IMR-90 (cell line): ENCODE data around the gene AGXT. TPM values are rescaled to one million over a fixed set of nuclear protein-coding genes. Genes with fewer than 3 reads are reported as not detected.
"Not testable (repeated sequence)": the region's sequence is repeated elsewhere in the genome, so short reads cannot be mapped to it uniquely, and the experiment has no call there.

Experiments
- ATAC-seq: fragments of 200-7000 bp; cut with Tn5 transposase; 2 replicates; pipeline ENCODE4 v1.9.1; 2020; ENCODE audit warnings: low read depth, mild to moderate bottlenecking, moderate library complexity
- BruUV-seq: library from RNA; stranded (reverse); fragments of 400-500 nt; replicated peaks from 2 replicates; lab custom pipeline; 2021; lab: Mats Ljungman, UMichigan
- CTCF ChIA-PET: fragments of 300-600 bp; formaldehyde crosslinking; extraction: SDS; loops from one replicate; lab custom pipeline; 2021; ENCODE audit warnings: antibody characterized with exemption; lab: Yijun Ruan, JAX
- POLR2A ChIA-PET: fragments of 300-600 bp; sonication (Branson Sonifier 250); formaldehyde crosslinking; loops from one replicate; lab custom pipeline; 2022; ENCODE audit warnings: antibody characterized with exemption; ENCODE audit not compliant: unreplicated experiment; lab: Charles Lee
- DNase-seq: peaks from one replicate; pipeline ENCODE4 v3.0.0; 2013
- H2AFZ ChIP-seq: replicated peaks from 2 replicates; pipeline ENCODE3; 2013; ENCODE audit warnings: low read length, mild to moderate bottlenecking; ENCODE audit not compliant: poor library complexity
- H2AK5ac ChIP-seq: 2 replicates; pipeline ENCODE4 v1.6.1; 2013; ENCODE audit warnings: low read depth, low read length, inconsistent platforms
- H2AK9ac ChIP-seq: replicated peaks from 2 replicates; pipeline ENCODE3; 2013; ENCODE audit warnings: mild to moderate bottlenecking, low read depth, low read length, moderate library complexity; ENCODE audit not compliant: poor library complexity
- H2BK120ac ChIP-seq: 2 replicates; pipeline ENCODE4 v1.6.1; 2013; ENCODE audit warnings: low read depth, low read length, inconsistent platforms
- H2BK15ac ChIP-seq: 3 replicates; pipeline ENCODE4 v1.6.1; 2013; ENCODE audit warnings: low read depth, low read length, inconsistent platforms
- H2BK20ac ChIP-seq: 2 replicates; pipeline ENCODE4 v1.6.1; 2013; ENCODE audit warnings: low read depth, mild to moderate bottlenecking, inconsistent platforms, low read length, moderate library complexity
- H2BK5ac ChIP-seq: 2 replicates; pipeline ENCODE4 v1.6.1; 2013; ENCODE audit warnings: mild to moderate bottlenecking, low read depth, low read length, inconsistent platforms; ENCODE audit not compliant: poor library complexity, severe bottlenecking
- H3K14ac ChIP-seq: replicated peaks from 2 replicates; pipeline ENCODE4 v1.6.1; 2013; ENCODE audit warnings: low read depth, low read length, inconsistent platforms
- H3K18ac ChIP-seq: 2 replicates; pipeline ENCODE4 v1.6.1; 2013; ENCODE audit warnings: low read depth, low read length, control low read depth
- H3K23ac ChIP-seq: 2 replicates; pipeline ENCODE4 v1.6.1; 2013; ENCODE audit warnings: low read depth, low read length, inconsistent platforms
- H3K27ac ChIP-seq: 2 replicates; pipeline ENCODE4 v1.5.1; 2013; ENCODE audit warnings: mild to moderate bottlenecking, control low read depth, low read length; ENCODE audit not compliant: insufficient read depth
- H3K27me3 ChIP-seq: 2 replicates; pipeline ENCODE4 v1.6.1; 2013; ENCODE audit warnings: low read length; ENCODE audit not compliant: control insufficient read depth, insufficient read depth
- H3K36me3 ChIP-seq: 2 replicates; pipeline ENCODE4 v1.6.1; 2013; ENCODE audit warnings: low read length, mixed read lengths; ENCODE audit not compliant: control insufficient read depth, insufficient read depth
- H3K4ac ChIP-seq: 2 replicates; pipeline ENCODE4 v1.6.1; 2013; ENCODE audit warnings: low read depth, low read length, inconsistent platforms
- H3K4me1 ChIP-seq: 2 replicates; pipeline ENCODE4 v1.6.1; 2013; ENCODE audit warnings: low read length, mixed read lengths; ENCODE audit not compliant: control insufficient read depth, insufficient read depth
- H3K4me2 ChIP-seq: 2 replicates; pipeline ENCODE4 v1.6.1; 2013; ENCODE audit warnings: low read depth, mild to moderate bottlenecking, control low read depth, low read length, moderate library complexity
- H3K4me3 ChIP-seq: 2 replicates; pipeline ENCODE4 v1.5.1; 2013; ENCODE audit warnings: low read depth, mild to moderate bottlenecking, control low read depth, low read length, moderate library complexity; ENCODE audit not compliant: insufficient read depth
- H3K56ac ChIP-seq: 2 replicates; pipeline ENCODE4 v1.6.1; 2013; ENCODE audit warnings: low read length, inconsistent platforms; ENCODE audit not compliant: insufficient read depth; ENCODE audit errors: extremely low read depth
- H3K79me1 ChIP-seq, 2 experiments: 2 replicates each; pipeline ENCODE4 v1.6.1; 2013; ENCODE audit warnings: low read length in 2 of 2, inconsistent platforms in 1 of 2, low read depth in 1 of 2
- H3K9ac ChIP-seq: 2 replicates; pipeline ENCODE4 v1.6.1; 2013; ENCODE audit warnings: low read depth, low read length, control low read depth
- H3K9me1 ChIP-seq: 2 replicates; pipeline ENCODE4 v1.6.1; 2013; ENCODE audit warnings: low read length, inconsistent platforms; ENCODE audit not compliant: insufficient read depth
- H3K9me3 ChIP-seq: 2 replicates; pipeline ENCODE4 v1.6.1; 2013; ENCODE audit warnings: low read length; ENCODE audit not compliant: control insufficient read depth, insufficient read depth
- H4K20me1 ChIP-seq: 2 replicates; pipeline ENCODE4 v1.6.1; 2013; ENCODE audit warnings: low read length, inconsistent platforms; ENCODE audit not compliant: insufficient read depth
- H4K5ac ChIP-seq: 2 replicates; pipeline ENCODE4 v1.6.1; 2013; ENCODE audit warnings: mild to moderate bottlenecking, low read depth, low read length, control low read depth
- H4K8ac ChIP-seq, 2 experiments: 2 replicates each; pipeline ENCODE4 v1.6.1; 2013; ENCODE audit warnings: low read depth in 2 of 2, low read length in 2 of 2, control low read depth in 1 of 2, inconsistent platforms in 1 of 2
- H4K91ac ChIP-seq: 2 replicates; pipeline ENCODE4 v1.6.1; 2013; ENCODE audit warnings: low read depth, low read length, inconsistent platforms; ENCODE audit not compliant: insufficient read depth
- WGBS, 2 experiments: methylation state at CpG; one replicate each; pipeline versions ENCODE4 v1.1.5 to v1.1.7; 2013; ENCODE audit warnings: missing lambda C conversion rate in 2 of 2; ENCODE audit not compliant: insufficient read length in 1 of 2; ENCODE audit errors: extremely low coverage in 2 of 2; 5-methylcytosine and 5-hydroxymethylcytosine counted together
- dilution Hi-C: fragments of 300-500 bp; cut with HindIII; formaldehyde crosslinking; loops from one replicate; pipeline ENCODE4 v1.14.3; 2018; ENCODE audit warnings: low sequenced_read_pairs; ENCODE audit not compliant: unreplicated experiment
- in situ Hi-C: fragments of 300-500 bp; cut with MboI; formaldehyde crosslinking; loops from 3 replicates; pipeline ENCODE4 v1.14.3; 2019; ENCODE audit warnings: low sequenced_read_pairs, inconsistent platforms, mixed read lengths
- intact Hi-C: fragments of 100-400 bp; cut with micrococcal nuclease; formaldehyde crosslinking; loops from 2 replicates; pipeline ENCODE4 v1.10.0; 2022
- polyA plus RNA-seq, 3 experiments: library from polyadenylated mRNA; depleted of rRNA; stranded (reverse); fragments of >200 nt; gene quantifications; 2 replicates each; pipeline ENCODE4 v1.2.3, GENCODE V29; 2012; ENCODE audit warnings: low replicate concordance in 1 of 3
- total RNA-seq: library from RNA; depleted of rRNA; stranded (reverse); fragments of >200 nt; gene quantifications from 2 replicates; pipeline ENCODE4 v1.2.3, GENCODE V29; 2012

Gene AGXT
- total and polyA plus RNA-seq, 2 of the 4 experiments (the other 2 are of a cell fraction), result not detected

- H4K8ac ChIP-seq, H2BK15ac ChIP-seq, POLR2A ChIA-PET, H3K79me1 ChIP-seq, H3K4me3 ChIP-seq, H2AK5ac ChIP-seq, H2BK120ac ChIP-seq, H4K20me1 ChIP-seq, H4K91ac ChIP-seq, DNase-seq, BruUV-seq, H2AFZ ChIP-seq, H2BK5ac ChIP-seq, dilution Hi-C loops, H3K9ac ChIP-seq, H3K23ac ChIP-seq, H3K18ac ChIP-seq, H3K14ac ChIP-seq, H4K5ac ChIP-seq, H3K56ac ChIP-seq, H3K4ac ChIP-seq, H3K9me3 ChIP-seq, intact Hi-C loops, H2BK20ac ChIP-seq, H3K4me2 ChIP-seq, CTCF ChIA-PET, ATAC-seq, H2AK9ac ChIP-seq, H3K9me1 ChIP-seq, H3K36me3 ChIP-seq, H3K27ac ChIP-seq, H3K4me1 ChIP-seq: not testable (repeated sequence)
- peaks cover 15% of the 10 kb centered on the region for H3K27me3 ChIP-seq
- WGBS, 2 experiments, result no CpG with 5 or more reads among the region's 2 CpGs
- in situ Hi-C loops, result loop anchor here (10.0 kb wide), 1 partner anchor 342 kb away; no protein-coding TSS in a partner anchor
These were observed 22.3 kb upstream of the AGXT start for GRCh38 chr2:240846309-240846708.
